HG03442 (cell line): Measurements from ENCODE around the gene TIMM23.

ENCODE experiments used
- ATAC-seq: cut with Tn5 transposase; IDR thresholded peaks from one replicate; pipeline ENCODE4 v1.9.1; 2021; ENCODE audit warnings: mild to moderate bottlenecking, moderate library complexity; ENCODE audit not compliant: unreplicated experiment

Gene TIMM23

GRCh38 chr10:46050941-46051623, 78.8 kb downstream of the TIMM23 start:
- ATAC-seq = no peak

GRCh38 chr10:46052057-46052790, 79.9 kb downstream of the TIMM23 start:
- no peak for ATAC-seq

- no peak for ATAC-seq
These were observed 80.6 kb downstream of the TIMM23 start for GRCh38 chr10:46052791-46053375.
